H9 (cell line): Measurements from ENCODE around the gene PUM1. TPM values are rescaled to one million over a fixed set of nuclear protein-coding genes. Genes with fewer than 3 reads are reported as not detected.

Experiments
- DNase-seq: peaks from one replicate; pipeline ENCODE4 v3.0.0-alpha.2; 2017
- H2AFZ ChIP-seq: one replicate; pipeline ENCODE4 v1.6.1; 2013; ENCODE audit warnings: mild to moderate bottlenecking, low read length, control low read depth, moderate library complexity
- H2AK5ac ChIP-seq: 2 replicates; pipeline ENCODE4 v1.6.1; 2013; ENCODE audit warnings: low read length, control low read depth, mixed read lengths; ENCODE audit not compliant: insufficient read length
- H2BK120ac ChIP-seq: one replicate; pipeline ENCODE4 v1.6.1; 2013; ENCODE audit warnings: low read depth, mild to moderate bottlenecking, low read length, control low read depth, inconsistent platforms; ENCODE audit not compliant: poor library complexity, severe bottlenecking
- H2BK12ac ChIP-seq: 2 replicates; pipeline ENCODE4 v1.6.1; 2013; ENCODE audit warnings: low read length, control low read depth, mixed read lengths, low read depth; ENCODE audit not compliant: insufficient read length
- H2BK15ac ChIP-seq: 2 replicates; pipeline ENCODE4 v1.6.1; 2013; ENCODE audit warnings: low read depth, low read length, control low read depth
- H2BK20ac ChIP-seq: one replicate; pipeline ENCODE4 v1.6.1; 2013; ENCODE audit warnings: low read depth, mild to moderate bottlenecking, low read length, control low read depth, inconsistent platforms; ENCODE audit not compliant: poor library complexity, severe bottlenecking
- H2BK5ac ChIP-seq: 2 replicates; pipeline ENCODE4 v1.6.1; 2013; ENCODE audit warnings: low read length, control low read depth, mixed read lengths; ENCODE audit not compliant: insufficient read length
- H3K14ac ChIP-seq: 2 replicates; pipeline ENCODE4 v1.6.1; 2013; ENCODE audit warnings: low read length, control low read depth; ENCODE audit not compliant: insufficient read depth
- H3K18ac ChIP-seq: 2 replicates; pipeline ENCODE4 v1.6.1; 2013; ENCODE audit warnings: low read depth, mild to moderate bottlenecking, mixed read lengths, low read length, control low read depth; ENCODE audit not compliant: insufficient read length
- H3K23ac ChIP-seq: 2 replicates; pipeline ENCODE4 v1.6.1; 2013; ENCODE audit warnings: low read length, control low read depth, mixed read lengths, low read depth; ENCODE audit not compliant: insufficient read length
- H3K23me2 ChIP-seq: 2 replicates; pipeline ENCODE4 v1.6.1; 2013; ENCODE audit warnings: low read depth, mild to moderate bottlenecking, mixed read lengths, low read length, control low read depth; ENCODE audit not compliant: insufficient read length, poor library complexity, severe bottlenecking
- H3K27ac ChIP-seq: 2 replicates; pipeline ENCODE4 v1.5.1; 2013; ENCODE audit warnings: low read length, control low read depth, mixed read lengths, low read depth; ENCODE audit not compliant: insufficient read length
- H3K27me3 ChIP-seq: 2 replicates; pipeline ENCODE4 v1.6.1; 2013; ENCODE audit warnings: low read length, control low read depth, inconsistent platforms; ENCODE audit not compliant: insufficient read depth
- H3K4ac ChIP-seq: 2 replicates; pipeline ENCODE4 v1.6.1; 2013; ENCODE audit warnings: low read depth, mild to moderate bottlenecking, control low read depth, inconsistent platforms, low read length, moderate library complexity
- H3K4me1 ChIP-seq: 2 replicates; pipeline ENCODE4 v1.6.1; 2013; ENCODE audit warnings: low read length, control low read depth, inconsistent platforms; ENCODE audit not compliant: insufficient read depth
- H3K4me2 ChIP-seq: 2 replicates; pipeline ENCODE4 v1.6.1; 2013; ENCODE audit warnings: low read length, control low read depth, mixed read lengths; ENCODE audit not compliant: insufficient read length, insufficient read depth
- H3K56ac ChIP-seq: 2 replicates; pipeline ENCODE4 v1.6.1; 2013; ENCODE audit warnings: low read depth, mild to moderate bottlenecking, mixed read lengths, low read length, control low read depth; ENCODE audit not compliant: insufficient read length
- H3K79me1 ChIP-seq: 2 replicates; pipeline ENCODE4 v1.6.1; 2013; ENCODE audit warnings: low read depth, mild to moderate bottlenecking, moderate library complexity, low read length, control low read depth, inconsistent platforms; ENCODE audit not compliant: insufficient read depth, poor library complexity, severe bottlenecking
- H3K79me2 ChIP-seq: 2 replicates; pipeline ENCODE4 v1.6.1; 2013; ENCODE audit warnings: low read length, control low read depth, inconsistent platforms; ENCODE audit not compliant: insufficient read depth
- H3K9ac ChIP-seq: 2 replicates; pipeline ENCODE4 v1.6.1; 2013; ENCODE audit warnings: low read length, control low read depth, mixed read lengths; ENCODE audit not compliant: insufficient read length; ENCODE audit errors: extremely low read depth
- H3K9me3 ChIP-seq: one replicate; pipeline ENCODE4 v1.6.1; 2013; ENCODE audit warnings: low read depth, low read length, inconsistent platforms; ENCODE audit not compliant: control insufficient read depth
- H3T11ph ChIP-seq: one replicate; pipeline ENCODE4 v1.6.1; 2013; ENCODE audit warnings: mild to moderate bottlenecking, low read length, control low read depth, inconsistent platforms
- H4K20me1 ChIP-seq: one replicate; pipeline ENCODE4 v1.6.1; 2013; ENCODE audit not compliant: control insufficient read depth, insufficient read length, insufficient read depth
- H4K5ac ChIP-seq: 2 replicates; pipeline ENCODE4 v1.6.1; 2013; ENCODE audit warnings: low read depth, mild to moderate bottlenecking, mixed read lengths, low read length, control low read depth; ENCODE audit not compliant: insufficient read length
- H4K8ac ChIP-seq: replicated peaks from 2 replicates; pipeline ENCODE4 v1.6.1; 2013; ENCODE audit warnings: low read length, control low read depth, mixed read lengths, low read depth; ENCODE audit not compliant: insufficient read length
- H4K91ac ChIP-seq: 2 replicates; pipeline ENCODE4 v1.6.1; 2013; ENCODE audit warnings: low read depth, mild to moderate bottlenecking, moderate library complexity, mixed read lengths, low read length, control low read depth; ENCODE audit not compliant: insufficient read length
- H3K27ac Mint-ChIP-seq, 3 experiments: 2 replicates in 2 of 3; 3 replicates in 1 of 3; pipeline ENCODE4 v1.8.0; 2020 to 2021; ENCODE audit warnings: mixed read lengths in 3 of 3, mild to moderate bottlenecking in 1 of 3, moderate library complexity in 1 of 3
- H3K27me3 Mint-ChIP-seq: 2 replicates; pipeline ENCODE4 v1.8.0; 2021; ENCODE audit warnings: low read depth, mild to moderate bottlenecking, moderate library complexity, mixed read lengths
- H3K36me3 Mint-ChIP-seq, 3 experiments: 2 replicates in 2 of 3; 3 replicates in 1 of 3; pipeline ENCODE4 v1.8.0; 2020 to 2021; ENCODE audit warnings: low read depth in 3 of 3, mixed read lengths in 3 of 3; ENCODE audit not compliant: insufficient read depth in 1 of 3
- H3K4me1 Mint-ChIP-seq, 2 experiments: 2 replicates each; pipeline ENCODE4 v1.8.0; 2020; ENCODE audit warnings: mixed read lengths in 2 of 2
- H3K4me3 Mint-ChIP-seq, 2 experiments: 2 replicates in 1 of 2; 3 replicates in 1 of 2; pipeline ENCODE4 v1.8.0; 2020 to 2021; ENCODE audit warnings: mild to moderate bottlenecking in 2 of 2, mixed read lengths in 2 of 2, moderate library complexity in 1 of 2
- H3K9me3 Mint-ChIP-seq, 2 experiments: 2 replicates in 1 of 2; 3 replicates in 1 of 2; pipeline ENCODE4 v1.8.0; 2020; ENCODE audit warnings: mild to moderate bottlenecking in 2 of 2, mixed read lengths in 2 of 2, moderate library complexity in 1 of 2
- CTCF ChIP-seq: fragments of 200-600 bp; sonication (generic); conservative IDR thresholded peaks from 3 replicates; pipeline ENCODE4 v1.8.0; 2021; ENCODE audit warnings: antibody characterized with exemption, mild to moderate bottlenecking
- WGBS: extraction: QIAGEN DNeasy Blood & Tissue Kit; methylation state at CpG from one replicate; pipeline ENCODE4 v1.1.7; 2013; ENCODE audit warnings: missing lambda C conversion rate, low lambda C conversion rate, mixed read lengths; ENCODE audit not compliant: insufficient read length; ENCODE audit errors: extremely low coverage; 5-methylcytosine and 5-hydroxymethylcytosine counted together
- total RNA-seq: library from RNA; stranded (reverse); gene quantifications from 2 replicates; pipeline ENCODE4 v1.2.1, GENCODE V29; 2021

Gene PUM1
- total RNA-seq, 1 experiment from 2014 or later, result 164 TPM

GRCh38 chr1:31110846-31111245 is 45.3 kb upstream of the PUM1 start:
- Histone ChIP-seq H3K4ac (no peak overlapping the region), H2AK5ac (no peak overlapping the region), H4K91ac (no peak overlapping the region), H3K9ac (no peak overlapping the region), H3K79me2 (no peaks in the 10 kb centered on the region), H3K14ac (no peak overlapping the region), H3K18ac (peak overlapping the region; percentile 27), H2BK15ac (no peak overlapping the region), H2BK120ac (no peak overlapping the region), H3K9me3 (no peaks in the 10 kb centered on the region), H3K23ac (no peak overlapping the region), H2BK20ac (no peak overlapping the region), H2AFZ (no peak overlapping the region), H3K79me1 (no peaks in the 10 kb centered on the region), H3K4me1 (no peaks in the 10 kb centered on the region), H2BK5ac (no peak overlapping the region), H3K27ac (peak overlapping the region; percentile 52), H3K56ac (no peak overlapping the region), H3K23me2 (no peaks in the 10 kb centered on the region), H4K5ac (no peak overlapping the region), H4K20me1 (no peaks in the 10 kb centered on the region), H4K8ac (no peak overlapping the region), H3K27me3 (no peaks in the 10 kb centered on the region), H3T11ph (no peak overlapping the region), H3K4me2 (no peak overlapping the region), H2BK12ac (no peak overlapping the region)
- H3K4me3 Mint-ChIP-seq, result no peak overlapping the region
- no peaks in the 10 kb centered on the region for H3K36me3 Mint-ChIP-seq
- H3K27me3 Mint-ChIP-seq, result no peaks in the 10 kb centered on the region
- H3K4me1 Mint-ChIP-seq, result peaks cover 15 to 18% of the 10 kb centered on the region in 2 experiments
- DNase-seq, result no peak
- no peaks in the 10 kb centered on the region for H3K9me3 Mint-ChIP-seq
- peak overlapping the region in 2 of 3 experiments; percentile 5 to 84; a peak in 3 of 7 replicates for H3K27ac Mint-ChIP-seq
- no peak for TF ChIP-seq CTCF
- no CpG with 5 or more reads among the region's 7 CpGs for WGBS
